Naive thymus-derived CD4-positive, alpha-beta T cell (primary cell): ENCODE results near the gene SPDYE2. TPM values are rescaled to one million over a fixed set of nuclear protein-coding genes. Genes with fewer than 3 reads are reported as not detected.
A peak's percentile ranks its signal among the peaks of the same experiment; 100 is the strongest.
"Not testable (repeated sequence)": the region's sequence is repeated elsewhere in the genome, so short reads cannot be mapped to it uniquely, and the experiment has no call there.

Experiments used
- ATAC-seq: fragments of 150-1000 bp; cut with Tn5 transposase; 2 replicates; pipeline ENCODE4 v1.10.0; 2021; ENCODE audit warnings: mild to moderate bottlenecking, moderate library complexity
- CTCF ChIA-PET: fragments of 350-600 bp; sonication (Branson Sonifier 250); formaldehyde crosslinking; loops from one replicate; lab custom pipeline; 2021; ENCODE audit warnings: antibody characterized with exemption; lab: Charles Lee
- POLR2A ChIA-PET: fragments of 350-600 bp; sonication (Branson Sonifier 250); formaldehyde crosslinking; loops from one replicate; lab custom pipeline; 2021; ENCODE audit warnings: antibody characterized with exemption, inconsistent platforms; lab: Charles Lee
- DNase-seq, 9 donors: peaks; one replicate each; pipeline versions ENCODE4 v3.0.0 to v3.0.0-alpha.2; 2020 to 2022; ENCODE audit warnings: mixed read lengths in 1 of 9
- H3K27ac ChIP-seq: one replicate; pipeline ENCODE4 v1.7.0; 2013; ENCODE audit warnings: mild to moderate bottlenecking, low read depth, low read length, moderate library complexity
- H3K27me3 ChIP-seq, 2 donors: one replicate each; pipeline ENCODE4 v1.7.0; 2013; ENCODE audit warnings: low read length in 2 of 2, mild to moderate bottlenecking in 2 of 2, moderate library complexity in 2 of 2; ENCODE audit not compliant: control insufficient read depth in 2 of 2, insufficient read depth in 2 of 2
- H3K36me3 ChIP-seq, 3 experiments: 1 replicate in 2 of 3; 2 replicates in 1 of 3; pipeline ENCODE4 v1.7.0; 2013; ENCODE audit warnings: low read length in 3 of 3, mild to moderate bottlenecking in 3 of 3, moderate library complexity in 1 of 3; ENCODE audit not compliant: insufficient read depth in 3 of 3, control insufficient read depth in 2 of 3
- H3K4me1 ChIP-seq, 2 donors: one replicate each; pipeline ENCODE4 v1.7.0; 2013; ENCODE audit warnings: low read length in 2 of 2, mild to moderate bottlenecking in 2 of 2, moderate library complexity in 1 of 2; ENCODE audit not compliant: control insufficient read depth in 2 of 2, insufficient read depth in 2 of 2
- H3K4me3 ChIP-seq: 2 replicates; pipeline ENCODE4 v1.7.0; 2013; ENCODE audit warnings: mild to moderate bottlenecking, low read length
- H3K9me3 ChIP-seq, 3 experiments: 1 replicate in 2 of 3; 2 replicates in 1 of 3; pipeline ENCODE4 v1.7.0; 2013; ENCODE audit warnings: low read length in 3 of 3; ENCODE audit not compliant: control insufficient read depth in 2 of 3
- H3K27ac Mint-ChIP-seq, 9 donors: one replicate each; pipeline ENCODE4 v1.8.0; 2020 to 2022; ENCODE audit warnings: mixed read lengths in 9 of 9, mild to moderate bottlenecking in 8 of 9, moderate library complexity in 5 of 9, inconsistent platforms in 2 of 9
- H3K27me3 Mint-ChIP-seq, 5 donors: one replicate each; pipeline ENCODE4 v1.8.0; 2021 to 2022; ENCODE audit warnings: mixed read lengths in 5 of 5, mild to moderate bottlenecking in 1 of 5
- H3K36me3 Mint-ChIP-seq, 5 donors: one replicate each; pipeline ENCODE4 v1.8.0; 2020 to 2022; ENCODE audit warnings: mixed read lengths in 5 of 5, mild to moderate bottlenecking in 3 of 5, inconsistent platforms in 1 of 5
- H3K4me1 Mint-ChIP-seq, 7 donors: one replicate each; pipeline ENCODE4 v1.8.0; 2020 to 2022; ENCODE audit warnings: mixed read lengths in 7 of 7, mild to moderate bottlenecking in 3 of 7, inconsistent platforms in 1 of 7
- H3K4me3 Mint-ChIP-seq, 10 donors: one replicate each; pipeline ENCODE4 v1.8.0; 2020 to 2022; ENCODE audit warnings: mild to moderate bottlenecking in 10 of 10, mixed read lengths in 10 of 10, moderate library complexity in 6 of 10, inconsistent platforms in 2 of 10
- H3K9me3 Mint-ChIP-seq, 11 donors: one replicate each; pipeline ENCODE4 v1.8.0; 2020 to 2022; ENCODE audit warnings: mixed read lengths in 11 of 11, mild to moderate bottlenecking in 4 of 11, inconsistent platforms in 1 of 11, moderate library complexity in 1 of 11
- intact Hi-C, 2 donors: fragments of 100-400 bp; cut with micrococcal nuclease; formaldehyde crosslinking; loops; one replicate each; pipeline ENCODE4 v1.15.1; 2023
- polyA plus RNA-seq, 2 donors: library from polyadenylated mRNA; unstranded; fragments of 300-500 nt; fragmentation: Illumina TruSeq; gene quantifications; one replicate each; pipeline ENCODE4 v1.2.3, GENCODE V29; 2021
- total RNA-seq, 6 experiments: library from RNA in 5 of 6; stranded (reverse) in 5 of 6; gene quantifications; 1 replicate in 5 of 6; 2 replicates in 1 of 6; pipeline ENCODE4 v1.2.3 and lab custom pipeline; 2021 to 2026

Gene SPDYE2
- total and polyA plus RNA-seq, 7 experiments from 2014 or later, result 0.29 to 1.1 (median 0.32) TPM; not detected in 1

GRCh38 chr7:102572261-102573239 lies 21.5 kb downstream of the SPDYE2 start, which contains the start of gene POLR2J3:
Gene POLR2J3 (minus strand): TSS chr7:102572583. CDS start chr7:102572521, 62 bp downstream.
- intact Hi-C loops, POLR2A ChIA-PET, H3K36me3 ChIP-seq, H3K27me3 ChIP-seq, H3K36me3 Mint-ChIP-seq, CTCF ChIA-PET, H3K9me3 Mint-ChIP-seq, H3K4me1 ChIP-seq, H3K4me1 Mint-ChIP-seq, H3K27me3 Mint-ChIP-seq, H3K9me3 ChIP-seq: not testable (repeated sequence)
- H3K4me3 Mint-ChIP-seq, result peak within 1 kb of the TSS; percentile 77 to 94 (median 90)
- H3K27ac Mint-ChIP-seq, result peak within 1 kb of the TSS in 8 of 9 donors; percentile 71 to 96 (median 91)
- Histone ChIP-seq H3K27ac (peak within 1 kb of the TSS; percentile 86), H3K4me3 (peak within 1 kb of the TSS; percentile 73)
- DNase-seq (peak; percentile 88 to 100 (median 99)), ATAC-seq (peak; percentile 95)

DNA sequence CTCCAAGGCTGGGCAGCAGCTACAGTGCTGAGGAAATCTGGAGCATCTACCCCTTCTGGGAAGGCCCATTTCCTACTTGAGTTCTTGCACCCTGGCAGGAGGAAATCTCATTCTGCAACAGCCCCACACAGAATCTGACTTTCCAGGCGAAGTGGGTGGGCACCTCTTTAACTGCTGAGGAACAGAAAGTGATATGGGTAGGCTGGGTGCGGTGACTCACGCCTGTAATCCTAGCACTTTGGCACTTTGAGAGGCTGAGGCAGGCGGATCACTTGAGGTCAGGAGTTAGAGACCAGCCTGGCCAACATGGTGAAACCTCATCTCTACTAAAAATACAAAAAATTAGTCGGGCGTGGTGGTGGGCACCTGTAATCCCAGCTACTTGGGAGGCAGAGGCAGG lies 23.6 kb downstream of the SPDYE2 start:
- H3K4me3 Mint-ChIP-seq, H3K36me3 Mint-ChIP-seq, H3K4me3 ChIP-seq, DNase-seq, H3K4me1 Mint-ChIP-seq, H3K27ac ChIP-seq, H3K27me3 ChIP-seq, intact Hi-C loops, POLR2A ChIA-PET, H3K36me3 ChIP-seq, H3K9me3 ChIP-seq, H3K9me3 Mint-ChIP-seq, ATAC-seq, H3K4me1 ChIP-seq, H3K27me3 Mint-ChIP-seq, H3K27ac Mint-ChIP-seq, CTCF ChIA-PET: not testable (repeated sequence)

- H3K9me3 Mint-ChIP-seq, ATAC-seq, intact Hi-C loops, H3K9me3 ChIP-seq, H3K4me3 ChIP-seq, H3K36me3 ChIP-seq, H3K36me3 Mint-ChIP-seq, H3K27me3 Mint-ChIP-seq, H3K27me3 ChIP-seq, H3K27ac ChIP-seq, POLR2A ChIA-PET, H3K4me1 ChIP-seq, H3K4me1 Mint-ChIP-seq, DNase-seq, H3K4me3 Mint-ChIP-seq, H3K27ac Mint-ChIP-seq, CTCF ChIA-PET: not testable (repeated sequence)
These were observed 25.3 kb downstream of the SPDYE2 start for GRCh38 chr7:102576363-102576762.

DNA sequence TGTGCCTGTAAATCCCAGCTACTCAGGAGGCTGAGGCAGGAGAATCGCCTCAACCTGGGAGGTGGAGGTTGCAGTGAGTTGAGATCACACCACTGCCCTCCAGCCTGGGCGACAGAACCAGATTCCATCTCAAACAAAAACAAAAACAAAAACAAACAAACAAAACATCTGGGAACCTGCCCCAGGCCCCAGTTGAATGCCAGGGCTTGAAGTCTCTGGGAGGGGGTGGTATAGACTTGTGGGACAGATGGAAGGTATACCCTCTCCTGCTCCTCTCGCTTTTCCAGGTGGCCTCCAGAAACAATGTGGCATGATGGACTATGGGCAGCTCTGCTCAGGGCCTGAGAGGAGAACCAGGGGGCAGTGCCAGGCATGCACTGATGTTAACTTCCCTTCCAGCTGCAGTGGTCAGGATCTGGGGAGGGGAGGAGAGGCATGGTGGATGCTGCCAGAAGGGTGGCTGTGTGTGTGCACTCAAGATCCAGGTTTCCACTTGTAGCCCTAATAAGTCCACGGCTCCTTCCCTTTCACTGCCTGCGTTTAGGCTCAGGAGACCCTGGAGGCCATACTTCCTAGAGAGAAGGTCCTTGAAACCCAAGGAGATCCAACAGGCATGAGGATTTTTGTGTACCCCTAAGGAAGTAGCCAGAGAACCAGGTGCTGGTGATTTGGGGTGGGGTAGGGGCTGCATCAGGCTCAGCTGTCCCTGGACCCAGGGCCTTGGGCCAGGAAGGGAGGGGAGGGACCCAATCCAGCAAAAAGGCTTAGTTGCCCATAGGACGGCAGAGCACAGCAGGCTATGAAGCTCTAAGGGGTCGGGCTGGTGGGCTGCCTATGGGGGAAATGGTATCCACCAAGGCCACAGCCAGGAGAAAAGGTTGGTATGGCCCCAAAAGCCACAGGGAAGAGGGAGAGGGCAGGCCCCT lies 26.6 kb downstream of the SPDYE2 start:
- intact Hi-C loops, POLR2A ChIA-PET, H3K9me3 Mint-ChIP-seq, H3K4me1 Mint-ChIP-seq, H3K36me3 ChIP-seq, H3K27me3 Mint-ChIP-seq, H3K4me3 Mint-ChIP-seq, H3K27ac ChIP-seq, H3K27me3 ChIP-seq, ATAC-seq, DNase-seq, H3K4me1 ChIP-seq, H3K27ac Mint-ChIP-seq, H3K36me3 Mint-ChIP-seq, H3K4me3 ChIP-seq, H3K9me3 ChIP-seq, CTCF ChIA-PET: not testable (repeated sequence)

DNA sequence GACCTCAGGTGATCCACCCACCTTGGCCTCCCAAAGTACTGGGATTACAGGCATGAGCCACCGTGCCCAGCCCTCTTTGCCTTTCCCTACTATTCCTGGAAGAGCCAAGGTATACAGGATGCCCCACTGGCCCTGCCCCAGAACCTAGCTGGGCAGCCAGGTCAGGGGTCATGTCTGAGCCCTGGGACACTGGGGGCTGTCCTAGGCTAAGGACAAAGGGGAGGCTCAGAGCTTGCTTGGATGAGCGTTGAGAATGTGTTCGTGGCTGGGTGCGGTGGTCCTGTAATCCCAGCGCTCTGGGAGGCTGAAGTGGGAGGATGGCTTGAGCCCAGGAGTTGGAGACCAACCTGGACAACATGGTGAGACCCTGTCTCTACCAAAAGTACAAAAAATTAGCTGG lies 27.5 kb downstream of the SPDYE2 start:
- H3K36me3 ChIP-seq, H3K36me3 Mint-ChIP-seq, intact Hi-C loops, H3K4me3 ChIP-seq, CTCF ChIA-PET, H3K9me3 ChIP-seq, H3K27me3 ChIP-seq, H3K27ac ChIP-seq, H3K9me3 Mint-ChIP-seq, POLR2A ChIA-PET, H3K4me1 ChIP-seq, H3K27ac Mint-ChIP-seq, H3K27me3 Mint-ChIP-seq, H3K4me1 Mint-ChIP-seq, H3K4me3 Mint-ChIP-seq: not testable (repeated sequence)
- DNase-seq (peak in 1 of 9 donors; percentile 22), ATAC-seq (peak; percentile 30)

GRCh38 chr7:102581722-102582121 lies 30.7 kb downstream of the SPDYE2 start:
- H3K9me3 ChIP-seq, DNase-seq, H3K27ac ChIP-seq, H3K9me3 Mint-ChIP-seq, ATAC-seq, CTCF ChIA-PET, H3K36me3 Mint-ChIP-seq, H3K27me3 ChIP-seq, H3K36me3 ChIP-seq, H3K4me1 Mint-ChIP-seq, POLR2A ChIA-PET, intact Hi-C loops, H3K4me3 ChIP-seq, H3K27ac Mint-ChIP-seq, H3K4me3 Mint-ChIP-seq, H3K4me1 ChIP-seq, H3K27me3 Mint-ChIP-seq: not testable (repeated sequence)
